ENCODE data around the gene MCOLN1.

Gene MCOLN1

GRCh38 chr19:7550169-7550770 lies 27.8 kb downstream of the MCOLN1 start:
- Histone ChIP-seq H3K27ac (no peak overlapping the region), H3K4me3 (ENCODE audit: low read depth, low read length) (no peak overlapping the region), H3K27me3 (ENCODE audit: control insufficient read depth, insufficient read depth, low read length) (no peaks in the 10 kb centered on the region), H3K4me2 (ENCODE audit: low read length) (no peak overlapping the region), H3K9me3 (ENCODE audit: control insufficient read depth, low read length) (no peaks in the 10 kb centered on the region), H3K36me3 (ENCODE audit: control insufficient read depth, insufficient read depth, low read length) (no peaks in the 10 kb centered on the region), H3K9ac (no peak overlapping the region), H3K4me1 (peaks cover 2% of the 10 kb centered on the region), H3K79me2 (no peaks in the 10 kb centered on the region), H2AFZ (no peak overlapping the region)
- no peak for TF ChIP-seq CTCF (IDR thresholded peaks at IDR 0.05)

- peaks cover 2% of the 10 kb centered on the region for H3K4me1 ChIP-seq
- no peaks in the 10 kb centered on the region for H3K9me3 ChIP-seq (ENCODE audit: control insufficient read depth, low read length)
- TF ChIP-seq CTCF (IDR thresholded peaks at IDR 0.05): no peak
- H3K36me3 ChIP-seq (ENCODE audit: control insufficient read depth, insufficient read depth, low read length): no peaks in the 10 kb centered on the region
- H3K27ac ChIP-seq: no peak overlapping the region
- no peaks in the 10 kb centered on the region for H3K27me3 ChIP-seq (ENCODE audit: control insufficient read depth, insufficient read depth, low read length)
- H3K4me3 ChIP-seq (ENCODE audit: low read depth, low read length): no peak overlapping the region
- H2AFZ ChIP-seq: peak overlapping the region; percentile 46
- H3K79me2 ChIP-seq: no peaks in the 10 kb centered on the region
- H3K4me2 ChIP-seq (ENCODE audit: low read length): no peak overlapping the region
- no peak overlapping the region for H3K9ac ChIP-seq
These were observed 28.8 kb downstream of the MCOLN1 start for GRCh38 chr19:7550987-7551761.

- Histone ChIP-seq H3K27me3 (ENCODE audit: control insufficient read depth, insufficient read depth, low read length) (no peaks in the 10 kb centered on the region), H3K4me1 (peaks cover 2% of the 10 kb centered on the region), H3K9ac (no peak overlapping the region), H3K79me2 (no peaks in the 10 kb centered on the region), H3K4me2 (ENCODE audit: low read length) (no peak overlapping the region), H3K4me3 (ENCODE audit: low read depth, low read length) (no peak overlapping the region), H3K36me3 (ENCODE audit: control insufficient read depth, insufficient read depth, low read length) (no peaks in the 10 kb centered on the region), H2AFZ (no peak overlapping the region), H3K9me3 (ENCODE audit: control insufficient read depth, low read length) (no peaks in the 10 kb centered on the region), H3K27ac (no peak overlapping the region)
- TF ChIP-seq CTCF (IDR thresholded peaks at IDR 0.05): no peak
These were observed 30.4 kb downstream of the MCOLN1 start for GRCh38 chr19:7552781-7553180.

- no peak overlapping the region for H2AFZ ChIP-seq
- peaks cover 2% of the 10 kb centered on the region for H3K4me1 ChIP-seq
- H3K27me3 ChIP-seq (ENCODE audit: control insufficient read depth, insufficient read depth, low read length): no peaks in the 10 kb centered on the region
- no peak for TF ChIP-seq CTCF (IDR thresholded peaks at IDR 0.05)
- no peaks in the 10 kb centered on the region for H3K79me2 ChIP-seq
- no peak overlapping the region for H3K27ac ChIP-seq
- no peak overlapping the region for H3K9ac ChIP-seq
- H3K4me2 ChIP-seq (ENCODE audit: low read length): no peak overlapping the region
- H3K4me3 ChIP-seq (ENCODE audit: low read depth, low read length): no peak overlapping the region
- H3K36me3 ChIP-seq (ENCODE audit: control insufficient read depth, insufficient read depth, low read length): no peaks in the 10 kb centered on the region
- H3K9me3 ChIP-seq (ENCODE audit: control insufficient read depth, low read length): no peaks in the 10 kb centered on the region
These were observed 32.1 kb downstream of the MCOLN1 start for GRCh38 chr19:7554565-7554964.

Measured in parathyroid adenoma (tissue), 2 donors.